H54 (cell line): Measurements from ENCODE around the gene ETV4.

Source experiments
- DNase-seq: peaks from one replicate; pipeline ENCODE4 v3.0.0; 2011; ENCODE audit warnings: low spot score, mixed read lengths; ENCODE audit not compliant: insufficient read length
- FAIRE-seq: peaks from 3 replicates; lab custom pipeline; 2011; peaks lifted over from hg19 to GRCh38; lab: Jason Lieb, UNC
- POLR2A ChIP-seq: IDR thresholded peaks from 2 replicates; pipeline ENCODE4 v1.6.1; 2011; ENCODE audit warnings: low read depth, mild to moderate bottlenecking, low read length

Gene ETV4

GRCh38 chr17:43562679-43563599, 16.8 kb upstream of the ETV4 start:
- no peak for TF ChIP-seq POLR2A
- FAIRE-seq (no peak), DNase-seq (no peak)

DNA sequence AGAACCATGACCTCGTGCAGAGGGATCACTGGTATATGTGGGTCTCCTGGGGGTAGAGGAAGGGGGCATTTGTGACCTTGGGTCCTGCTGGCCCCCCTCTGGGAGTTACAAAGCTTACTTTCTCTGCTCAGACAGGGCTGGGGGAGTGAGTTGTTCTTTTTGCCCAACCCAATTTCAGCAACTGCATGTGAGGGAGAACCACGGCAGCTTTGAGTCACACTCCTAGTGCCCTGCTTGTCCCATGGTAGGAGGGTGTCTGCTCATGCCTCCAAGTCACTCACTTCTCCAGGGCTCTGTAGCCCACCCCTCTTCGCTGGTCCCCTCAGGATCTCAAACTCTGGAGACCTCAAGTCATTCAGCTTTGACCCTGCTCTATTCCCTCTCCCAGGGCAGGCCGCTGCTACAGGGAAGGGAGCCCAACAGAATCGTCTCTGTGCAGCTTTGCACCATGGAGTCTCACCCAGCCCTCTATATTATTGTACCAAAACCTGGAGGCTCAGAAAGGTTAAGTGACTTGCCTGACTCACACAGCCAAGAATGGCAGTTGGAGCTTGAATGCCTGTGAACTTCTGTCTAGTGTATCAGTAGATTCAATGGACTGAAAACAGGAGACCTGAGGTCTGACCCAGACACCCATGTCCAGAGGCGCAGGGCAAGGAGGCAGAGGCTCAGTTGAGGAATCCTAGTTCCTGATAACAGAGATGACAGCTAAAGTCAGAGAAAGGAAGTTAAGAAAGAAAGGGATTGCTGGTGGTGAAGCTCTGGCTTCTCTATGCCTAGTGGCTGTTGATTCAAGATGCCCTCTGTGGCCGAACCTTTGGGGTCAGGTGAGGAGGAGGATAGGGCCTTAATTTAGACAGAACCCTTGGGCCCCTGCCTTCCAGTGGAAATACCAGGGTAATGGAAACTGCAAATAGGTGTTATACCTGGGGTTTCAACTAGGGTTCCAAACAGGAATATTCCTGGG, 14.6 kb upstream of the ETV4 start:
- FAIRE-seq = no peak
- no peak for TF ChIP-seq POLR2A
- no peak for DNase-seq

DNA sequence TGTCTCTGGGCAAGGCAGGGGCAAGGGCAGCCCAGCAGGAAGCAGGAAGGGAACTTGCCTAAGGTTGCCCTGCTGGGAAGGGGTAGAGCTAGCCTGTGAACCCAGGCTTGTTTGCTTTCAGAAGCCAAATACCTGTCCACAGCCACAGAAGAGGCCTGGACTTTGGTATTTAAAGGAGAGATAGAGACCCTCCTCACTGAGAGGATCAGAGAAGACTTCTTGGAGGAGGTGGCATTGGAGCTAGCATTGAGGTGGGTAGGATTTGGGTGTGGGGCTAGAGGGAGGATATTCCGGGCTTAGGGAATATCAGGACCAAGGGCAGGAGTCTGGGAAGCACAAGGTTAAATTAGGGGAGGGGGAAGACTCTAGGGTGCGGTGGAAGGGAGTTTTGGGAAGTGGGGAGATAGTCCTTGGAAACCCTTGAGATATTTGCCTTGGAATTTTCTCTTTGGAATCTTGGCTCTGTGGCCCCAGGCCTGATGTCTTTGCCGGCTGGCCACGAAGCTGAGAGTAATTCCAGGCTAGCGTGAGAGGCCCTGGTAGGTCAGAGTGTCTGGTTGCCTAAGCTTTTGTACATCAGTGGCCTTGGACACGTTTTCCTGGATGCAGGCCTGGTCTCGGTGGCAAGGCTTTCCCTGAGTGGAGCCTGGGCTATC, 13.1 kb upstream of the ETV4 start:
- FAIRE-seq = no peak
- no peak for TF ChIP-seq POLR2A
- DNase-seq = no peak

DNA sequence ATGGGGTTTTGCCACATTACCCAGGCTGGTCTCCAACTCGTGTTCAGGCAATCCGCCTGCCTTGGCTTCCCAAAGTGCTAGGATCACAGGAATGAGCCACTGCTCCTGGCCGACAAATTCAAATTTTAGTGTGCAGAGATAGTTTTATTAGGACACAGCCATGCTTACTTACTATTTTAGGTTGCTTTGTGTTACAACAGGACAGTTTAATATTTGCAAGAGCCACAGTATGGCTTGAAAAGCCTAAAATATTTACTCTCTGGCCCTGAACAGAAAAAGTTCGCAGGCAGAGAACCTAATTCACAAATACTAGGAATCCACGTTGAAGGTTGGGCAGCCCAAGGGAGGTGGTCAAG, 12.6 kb upstream of the ETV4 start:
- TF ChIP-seq POLR2A = no peak
- no peak for DNase-seq
- no peak for FAIRE-seq

DNA sequence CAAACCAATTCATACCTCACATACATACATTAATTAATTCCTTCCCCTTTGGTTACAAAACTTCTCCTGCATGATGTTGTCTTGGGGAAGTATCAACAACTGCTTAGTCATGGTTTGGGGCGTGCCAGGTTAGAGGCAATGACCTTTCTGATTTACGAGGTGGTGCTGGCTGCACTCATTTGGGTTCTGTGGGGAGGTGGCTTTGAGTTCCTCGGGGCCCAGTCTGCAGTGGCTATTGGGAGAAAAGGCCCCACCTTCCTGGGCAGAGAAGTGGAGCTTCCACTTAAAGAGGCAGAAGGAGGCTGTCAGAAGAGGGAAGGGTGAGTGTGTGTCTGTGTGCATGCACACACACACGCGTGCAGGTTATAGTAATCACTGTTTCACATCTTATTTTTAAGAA, 10.2 kb upstream of the ETV4 start:
- TF ChIP-seq POLR2A = no peak
- FAIRE-seq = peak; percentile 60
- DNase-seq = peak; percentile 72

DNA sequence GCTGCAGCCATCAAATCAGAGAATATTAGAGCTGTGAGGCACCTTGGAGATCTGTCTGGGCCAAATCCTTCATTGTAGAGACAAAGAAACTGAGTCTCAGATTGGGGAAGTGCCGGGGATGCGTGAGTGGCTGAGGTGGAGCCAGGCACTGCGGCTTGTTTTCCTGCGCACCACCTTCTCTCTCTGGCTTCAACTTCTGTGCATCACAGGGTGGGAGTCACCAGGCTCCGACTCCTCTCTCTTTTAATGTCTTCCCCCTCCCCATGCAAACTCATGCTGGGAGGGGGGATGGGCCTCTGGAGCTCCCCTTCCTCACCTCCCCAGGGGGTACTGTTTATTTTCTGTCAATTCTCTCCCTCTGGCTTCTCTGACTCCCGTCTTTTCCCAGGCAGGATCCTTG, 8.7 kb upstream of the ETV4 start:
- FAIRE-seq (no peak), DNase-seq (no peak)
- no peak for TF ChIP-seq POLR2A

DNA sequence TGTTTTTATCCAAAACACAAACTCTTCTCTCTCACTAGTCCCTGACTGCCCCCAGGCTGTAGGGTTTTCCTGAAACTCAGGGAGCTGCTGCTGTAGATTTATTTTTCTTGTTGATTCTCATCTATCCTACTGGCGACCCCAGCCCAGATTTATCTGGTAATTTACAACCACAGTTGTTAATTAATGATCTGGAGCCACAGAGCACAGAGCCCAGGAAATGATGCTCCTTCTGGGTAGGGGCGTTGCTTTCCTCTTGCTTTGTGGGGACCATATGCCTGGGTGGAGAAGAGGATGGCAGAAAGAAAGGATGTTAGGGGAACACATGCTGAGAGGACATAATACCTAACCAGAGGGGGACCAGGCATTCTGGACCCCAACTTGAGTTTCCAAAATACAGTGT, 7.4 kb upstream of the ETV4 start:
- FAIRE-seq = no peak
- DNase-seq = no peak
- no peak for TF ChIP-seq POLR2A

DNA sequence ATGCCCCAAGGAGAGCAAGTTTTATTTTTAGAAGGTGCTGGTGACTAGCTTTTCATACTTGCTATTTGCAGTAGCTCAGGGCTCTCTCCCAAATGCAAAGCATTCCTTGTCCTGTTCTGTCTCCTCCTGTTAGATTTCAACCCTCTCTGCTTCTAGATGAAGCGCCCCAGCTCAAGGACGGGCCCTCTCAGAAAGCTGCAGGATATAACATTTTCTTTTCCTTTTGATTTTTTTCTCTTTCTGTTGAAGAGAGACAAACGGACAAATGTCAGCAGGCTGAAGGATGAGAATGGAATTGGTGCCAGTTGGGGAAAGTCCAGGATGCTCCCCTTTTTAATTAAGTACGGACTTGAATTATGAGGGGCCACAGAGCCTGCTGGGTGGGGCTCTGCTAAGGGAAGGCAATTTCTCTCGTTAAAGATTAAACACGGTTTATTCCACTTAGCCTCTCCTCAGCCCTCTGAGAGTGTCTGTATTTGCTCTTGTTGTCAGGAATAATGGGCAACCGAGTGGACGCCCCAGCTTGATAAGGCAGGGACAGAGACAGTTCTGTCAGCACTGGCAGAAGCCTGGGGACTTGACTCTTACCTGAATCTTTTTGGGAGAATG, 6.2 kb upstream of the ETV4 start:
- TF ChIP-seq POLR2A = no peak
- FAIRE-seq = no peak
- DNase-seq = no peak

GRCh38 chr17:43550754-43551153, 4.6 kb upstream of the ETV4 start:
- no peak for DNase-seq
- no peak for FAIRE-seq
- TF ChIP-seq POLR2A = no peak

DNA sequence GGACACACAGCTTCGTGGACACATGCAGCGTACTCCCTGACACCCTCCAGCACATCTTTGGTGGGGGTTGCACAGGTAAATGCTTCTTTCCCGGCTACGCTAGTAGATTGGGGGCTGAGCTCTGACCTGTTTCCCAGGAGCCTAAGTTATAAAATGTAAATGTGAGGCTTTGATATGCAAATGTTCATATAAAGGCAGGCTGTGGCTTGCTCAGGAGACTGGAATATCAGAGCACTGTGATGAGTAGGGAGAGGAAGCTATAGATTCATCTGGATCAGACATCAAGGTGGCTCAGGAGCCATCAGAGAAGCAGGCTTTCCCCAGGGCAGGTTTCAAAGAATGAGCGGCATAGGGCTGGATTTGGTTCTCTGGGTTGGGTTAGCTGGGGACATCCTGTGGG, 3.4 kb upstream of the ETV4 start:
- no peak for FAIRE-seq
- TF ChIP-seq POLR2A = no peak
- no peak for DNase-seq

DNA sequence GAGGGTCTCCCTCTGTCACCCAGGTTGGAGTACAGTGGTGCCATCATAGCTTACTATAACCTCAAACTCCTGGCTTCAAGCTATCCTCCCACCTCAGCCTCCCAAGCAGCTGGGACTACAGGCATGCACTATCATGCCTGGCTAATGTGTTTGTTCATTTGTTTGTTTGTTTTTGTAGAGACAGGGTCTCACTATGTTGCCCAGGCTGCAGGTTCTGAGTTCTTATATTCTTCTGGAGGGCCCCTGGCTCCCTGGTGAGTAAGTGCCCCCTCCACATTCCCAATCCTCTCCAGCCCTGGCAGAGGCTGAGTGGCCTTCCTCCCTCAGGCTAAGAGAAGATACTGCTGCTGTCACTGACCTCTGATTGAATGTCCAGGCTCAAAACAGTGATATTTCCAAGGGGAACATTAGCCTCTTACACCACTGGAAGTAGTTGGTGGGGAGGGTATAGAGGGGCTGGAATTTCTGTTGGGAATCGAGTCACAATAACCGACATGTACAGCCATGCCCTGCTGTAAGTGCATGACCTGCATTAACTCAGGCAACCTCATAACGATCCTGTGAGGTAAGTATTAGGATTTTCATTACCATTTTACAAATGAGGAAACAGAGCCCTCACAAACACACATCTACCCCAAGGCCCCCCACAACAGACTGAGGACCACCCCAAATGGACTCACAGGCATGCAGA, 2.7 kb upstream of the ETV4 start:
- no peak for TF ChIP-seq POLR2A
- no peak for FAIRE-seq

DNA sequence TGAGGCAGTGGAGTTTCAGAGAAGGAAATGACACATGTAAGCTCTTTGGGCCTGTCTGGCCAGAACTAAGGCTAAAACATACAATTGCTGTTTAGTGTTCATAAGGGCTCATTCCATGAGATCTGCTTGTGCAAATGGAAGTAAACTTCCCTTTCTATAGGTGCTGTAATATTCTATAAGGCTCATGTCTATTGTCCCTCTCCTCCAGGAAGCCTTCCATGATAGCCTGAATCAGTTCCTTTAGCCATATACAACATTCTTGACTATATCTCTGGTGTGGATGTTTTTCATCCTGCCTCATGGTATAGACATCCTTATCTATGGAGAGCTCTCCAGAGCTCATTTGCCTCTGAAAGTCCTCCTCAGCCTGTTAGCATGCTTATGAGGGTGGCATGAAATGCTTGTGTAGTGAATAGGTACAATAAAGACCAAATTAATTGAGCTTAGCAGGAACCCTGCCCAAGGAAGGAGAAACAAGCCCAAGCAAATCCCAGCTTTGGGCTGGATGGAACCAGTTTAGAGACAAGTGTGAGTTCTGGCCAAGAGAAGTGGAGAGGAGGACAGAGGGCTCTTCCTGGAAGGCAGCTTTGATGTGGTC, 1.6 kb upstream of the ETV4 start:
- DNase-seq (no peak), FAIRE-seq (no peak)
- TF ChIP-seq POLR2A = no peak

More for the DNA sequence above, 2.7 kb upstream of the ETV4 start:
- no peak for DNase-seq

- FAIRE-seq (no peak), DNase-seq (no peak)
- no peak for TF ChIP-seq POLR2A
Observed at GRCh38 chr17:43547189-43547550, 1.0 kb upstream of the ETV4 start.

DNA sequence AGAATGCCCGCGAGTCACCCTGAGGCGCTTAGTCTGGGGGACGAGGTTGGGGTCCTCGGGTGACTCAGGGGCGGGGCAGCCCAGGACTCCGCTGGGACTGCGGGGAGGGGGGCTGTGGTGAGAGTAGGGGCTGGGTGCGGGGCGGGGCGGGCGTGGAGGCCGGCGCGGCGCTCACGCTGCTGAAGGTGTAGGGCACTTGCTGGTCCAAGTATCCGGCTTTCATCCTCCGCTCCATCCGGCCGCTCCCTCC, 832 bp downstream of the ETV4 start:
- DNase-seq (peak; percentile 42), FAIRE-seq (no peak)
- TF ChIP-seq POLR2A = no peak
